Measurements from ENCODE around the gene FAM163A.

Gene FAM163A

DNA sequence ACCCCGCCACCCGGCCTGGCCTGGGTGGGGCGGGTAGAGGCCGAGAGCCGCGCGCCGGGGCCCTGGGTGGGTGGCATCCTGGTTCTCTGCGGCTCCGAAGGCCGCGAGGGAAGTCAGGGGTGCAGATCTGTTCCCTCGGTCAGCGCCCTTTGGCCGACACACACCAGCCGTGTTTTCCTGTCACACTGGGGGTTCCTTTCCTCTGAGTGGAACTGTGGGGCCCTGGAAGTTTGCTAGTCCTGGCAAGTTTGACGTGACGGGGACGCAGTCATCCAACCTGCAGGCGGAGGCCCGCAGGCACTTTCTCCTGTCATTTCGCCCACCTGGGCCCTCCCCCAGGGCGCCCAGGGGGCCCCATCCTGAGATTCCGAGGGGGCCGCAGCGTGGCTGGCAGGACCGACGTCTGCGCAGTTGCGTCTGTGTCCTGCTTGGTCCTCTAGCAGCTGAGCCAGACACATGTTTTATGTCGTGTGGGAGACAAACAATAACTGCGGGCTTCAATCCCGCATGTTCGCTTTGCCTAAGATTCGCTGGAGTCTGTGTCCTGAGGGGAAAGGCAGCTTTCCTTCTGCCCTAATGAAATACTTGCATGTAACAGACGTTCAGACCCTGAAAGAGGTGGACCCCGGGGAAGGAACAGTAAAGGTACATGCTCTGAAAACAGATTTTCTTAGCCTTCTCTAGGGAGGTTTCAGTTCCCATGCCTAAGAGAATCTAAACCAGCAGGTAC, 1.5 kb downstream of the FAM163A start:
- Histone ChIP-seq H3K9me2 (replicated peaks; ENCODE audit: low read depth, low read length) (no peaks in the 10 kb centered on the region), H3K4me2 (ENCODE audit: low read depth, low read length, poor library complexity, severe bottlenecking) (no peak overlapping the region), H3K36me3 (ENCODE audit: insufficient read depth, low read length) (no peaks in the 10 kb centered on the region), H3F3A (ENCODE audit: low read depth) (no peaks in the 10 kb centered on the region), H3K79me2 (ENCODE audit: insufficient read depth, low read length) (no peaks in the 10 kb centered on the region), H3K27me3 (ENCODE audit: insufficient read depth, low read length, poor library complexity, severe bottlenecking) (no peaks in the 10 kb centered on the region), H3K9ac (ENCODE audit: low read depth, low read length, poor library complexity, severe bottlenecking) (no peak overlapping the region), H3K4me1 (ENCODE audit: insufficient read depth, low read length, poor library complexity, severe bottlenecking) (no peaks in the 10 kb centered on the region), H3K9me3 (ENCODE audit: insufficient read depth, low read depth, low read length) (no peaks in the 10 kb centered on the region), H2AFZ (ENCODE audit: low read length) (no peak overlapping the region), H3K4me3 (ENCODE audit: low read length, poor library complexity, severe bottlenecking) (no peak overlapping the region), H4K20me1 (ENCODE audit: insufficient read depth, low read length, poor library complexity, severe bottlenecking) (no peaks in the 10 kb centered on the region)
- TF ChIP-seq EZH2phosphoT487 (IDR thresholded peaks at IDR 0.05; ENCODE audit: borderline replicate concordance), result no peak
- TF ChIP-seq, protein P1, sequence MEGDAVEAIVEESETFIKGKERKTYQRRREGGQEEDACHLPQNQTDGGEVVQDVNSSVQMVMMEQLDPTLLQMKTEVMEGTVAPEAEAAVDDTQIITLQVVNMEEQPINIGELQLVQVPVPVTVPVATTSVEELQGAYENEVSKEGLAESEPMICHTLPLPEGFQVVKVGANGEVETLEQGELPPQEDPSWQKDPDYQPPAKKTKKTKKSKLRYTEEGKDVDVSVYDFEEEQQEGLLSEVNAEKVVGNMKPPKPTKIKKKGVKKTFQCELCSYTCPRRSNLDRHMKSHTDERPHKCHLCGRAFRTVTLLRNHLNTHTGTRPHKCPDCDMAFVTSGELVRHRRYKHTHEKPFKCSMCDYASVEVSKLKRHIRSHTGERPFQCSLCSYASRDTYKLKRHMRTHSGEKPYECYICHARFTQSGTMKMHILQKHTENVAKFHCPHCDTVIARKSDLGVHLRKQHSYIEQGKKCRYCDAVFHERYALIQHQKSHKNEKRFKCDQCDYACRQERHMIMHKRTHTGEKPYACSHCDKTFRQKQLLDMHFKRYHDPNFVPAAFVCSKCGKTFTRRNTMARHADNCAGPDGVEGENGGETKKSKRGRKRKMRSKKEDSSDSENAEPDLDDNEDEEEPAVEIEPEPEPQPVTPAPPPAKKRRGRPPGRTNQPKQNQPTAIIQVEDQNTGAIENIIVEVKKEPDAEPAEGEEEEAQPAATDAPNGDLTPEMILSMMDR (conservative IDR thresholded peaks at IDR 0.05; ENCODE audit: low read length), result no peak

DNA sequence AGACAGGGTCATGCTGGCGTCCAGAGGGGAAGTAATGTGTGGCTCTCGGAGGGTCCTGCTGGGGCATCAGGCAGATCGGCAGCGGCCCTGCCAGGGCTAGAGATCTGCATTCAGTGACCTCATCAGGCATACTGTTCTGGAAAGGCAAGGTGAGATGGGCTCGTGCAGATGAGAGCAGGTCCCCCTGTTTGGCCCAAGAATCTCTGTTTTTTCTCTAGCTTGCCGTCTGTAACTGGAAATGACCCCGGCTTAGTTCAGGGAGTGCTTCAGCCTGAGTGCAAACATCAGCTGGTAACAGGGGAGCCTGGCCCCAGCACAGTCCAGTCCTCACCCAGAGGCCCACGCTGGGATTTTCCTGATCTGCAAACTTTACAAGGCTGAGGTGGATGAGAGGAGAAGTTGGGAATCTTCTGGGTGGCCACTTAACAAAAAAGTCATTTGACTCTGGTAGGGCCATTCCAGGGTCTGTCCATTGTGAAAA, 2.1 kb downstream of the FAM163A start:
- H3K9ac ChIP-seq (ENCODE audit: low read depth, low read length, poor library complexity, severe bottlenecking), result no peak overlapping the region
- no peaks in the 10 kb centered on the region for H3K9me2 ChIP-seq (replicated peaks; ENCODE audit: low read depth, low read length)
- TF ChIP-seq EZH2phosphoT487 (IDR thresholded peaks at IDR 0.05; ENCODE audit: borderline replicate concordance), result no peak
- TF ChIP-seq, protein P1 (conservative IDR thresholded peaks at IDR 0.05; ENCODE audit: low read length), result no peak
- no peak overlapping the region for H3K4me2 ChIP-seq (ENCODE audit: low read depth, low read length, poor library complexity, severe bottlenecking)
- H3K4me1 ChIP-seq (ENCODE audit: insufficient read depth, low read length, poor library complexity, severe bottlenecking), result no peaks in the 10 kb centered on the region
- H3K36me3 ChIP-seq (ENCODE audit: insufficient read depth, low read length), result no peaks in the 10 kb centered on the region
- no peak overlapping the region for H3K4me3 ChIP-seq (ENCODE audit: low read length, poor library complexity, severe bottlenecking)
- H3K27me3 ChIP-seq (ENCODE audit: insufficient read depth, low read length, poor library complexity, severe bottlenecking), result no peaks in the 10 kb centered on the region
- H3F3A ChIP-seq (ENCODE audit: low read depth), result no peaks in the 10 kb centered on the region
- H2AFZ ChIP-seq (ENCODE audit: low read length), result no peak overlapping the region
- H4K20me1 ChIP-seq (ENCODE audit: insufficient read depth, low read length, poor library complexity, severe bottlenecking), result no peaks in the 10 kb centered on the region
- no peaks in the 10 kb centered on the region for H3K9me3 ChIP-seq (ENCODE audit: insufficient read depth, low read depth, low read length)
- no peaks in the 10 kb centered on the region for H3K79me2 ChIP-seq (ENCODE audit: insufficient read depth, low read length)

DNA sequence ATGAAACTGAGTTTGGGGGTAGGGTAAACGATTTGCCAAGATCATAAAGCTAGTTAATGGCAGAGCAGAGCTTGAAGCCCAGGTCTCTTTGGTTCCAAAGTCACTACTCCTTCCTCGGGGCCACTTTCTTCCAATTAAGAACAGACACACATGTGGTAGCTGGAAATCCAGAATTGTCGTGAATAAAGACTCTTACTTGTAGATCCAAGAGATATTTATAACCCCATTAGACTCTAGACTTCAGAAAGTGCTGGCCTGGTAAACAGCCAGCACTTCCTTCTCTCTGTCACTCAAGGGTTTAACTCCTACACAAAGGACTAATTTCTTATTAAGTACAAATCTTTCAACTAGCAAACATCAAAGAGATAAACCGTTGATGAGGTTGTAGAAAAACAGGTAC, 2.7 kb downstream of the FAM163A start:
- Histone ChIP-seq H3K4me2 (ENCODE audit: low read depth, low read length, poor library complexity, severe bottlenecking) (no peak overlapping the region), H3K79me2 (ENCODE audit: insufficient read depth, low read length) (no peaks in the 10 kb centered on the region), H3K4me3 (ENCODE audit: low read length, poor library complexity, severe bottlenecking) (no peak overlapping the region), H3K9ac (ENCODE audit: low read depth, low read length, poor library complexity, severe bottlenecking) (no peak overlapping the region), H3F3A (ENCODE audit: low read depth) (no peaks in the 10 kb centered on the region), H3K27me3 (ENCODE audit: insufficient read depth, low read length, poor library complexity, severe bottlenecking) (no peaks in the 10 kb centered on the region), H3K9me3 (ENCODE audit: insufficient read depth, low read depth, low read length) (no peaks in the 10 kb centered on the region), H3K4me1 (ENCODE audit: insufficient read depth, low read length, poor library complexity, severe bottlenecking) (no peaks in the 10 kb centered on the region), H3K36me3 (ENCODE audit: insufficient read depth, low read length) (no peaks in the 10 kb centered on the region), H2AFZ (ENCODE audit: low read length) (no peak overlapping the region), H4K20me1 (ENCODE audit: insufficient read depth, low read length, poor library complexity, severe bottlenecking) (no peaks in the 10 kb centered on the region), H3K9me2 (replicated peaks; ENCODE audit: low read depth, low read length) (no peaks in the 10 kb centered on the region)
- TF ChIP-seq, protein P1 (conservative IDR thresholded peaks at IDR 0.05; ENCODE audit: low read length), result no peak
- TF ChIP-seq EZH2phosphoT487 (IDR thresholded peaks at IDR 0.05; ENCODE audit: borderline replicate concordance), result no peak
